IMR-90 (cell line): ENCODE measurements around the gene ITFG1. TPM values are rescaled to one million over a fixed set of nuclear protein-coding genes. Genes with fewer than 3 reads are reported as not detected.

ENCODE experiments used
- ATAC-seq: fragments of 200-7000 bp; cut with Tn5 transposase; 2 replicates; pipeline ENCODE4 v1.9.1; 2020; ENCODE audit warnings: low read depth, mild to moderate bottlenecking, moderate library complexity
- BruUV-seq: library from RNA; stranded (reverse); fragments of 400-500 nt; replicated peaks from 2 replicates; lab custom pipeline; 2021; lab: Mats Ljungman, UMichigan
- CTCF ChIA-PET: fragments of 300-600 bp; formaldehyde crosslinking; extraction: SDS; loops from one replicate; lab custom pipeline; 2021; ENCODE audit warnings: antibody characterized with exemption; lab: Yijun Ruan, JAX
- POLR2A ChIA-PET: fragments of 300-600 bp; sonication (Branson Sonifier 250); formaldehyde crosslinking; loops from one replicate; lab custom pipeline; 2022; ENCODE audit warnings: antibody characterized with exemption; ENCODE audit not compliant: unreplicated experiment; lab: Charles Lee
- DNase-seq: peaks from one replicate; pipeline ENCODE4 v3.0.0; 2013
- H2AFZ ChIP-seq: replicated peaks from 2 replicates; pipeline ENCODE3; 2013; ENCODE audit warnings: low read length, mild to moderate bottlenecking; ENCODE audit not compliant: poor library complexity
- H2AK5ac ChIP-seq: 2 replicates; pipeline ENCODE4 v1.6.1; 2013; ENCODE audit warnings: low read depth, low read length, inconsistent platforms
- H2AK9ac ChIP-seq: replicated peaks from 2 replicates; pipeline ENCODE3; 2013; ENCODE audit warnings: mild to moderate bottlenecking, low read depth, low read length, moderate library complexity; ENCODE audit not compliant: poor library complexity
- H2BK120ac ChIP-seq: 2 replicates; pipeline ENCODE4 v1.6.1; 2013; ENCODE audit warnings: low read depth, low read length, inconsistent platforms
- H2BK15ac ChIP-seq: 3 replicates; pipeline ENCODE4 v1.6.1; 2013; ENCODE audit warnings: low read depth, low read length, inconsistent platforms
- H2BK20ac ChIP-seq: 2 replicates; pipeline ENCODE4 v1.6.1; 2013; ENCODE audit warnings: low read depth, mild to moderate bottlenecking, inconsistent platforms, low read length, moderate library complexity
- H2BK5ac ChIP-seq: 2 replicates; pipeline ENCODE4 v1.6.1; 2013; ENCODE audit warnings: mild to moderate bottlenecking, low read depth, low read length, inconsistent platforms; ENCODE audit not compliant: poor library complexity, severe bottlenecking
- H3K14ac ChIP-seq: replicated peaks from 2 replicates; pipeline ENCODE4 v1.6.1; 2013; ENCODE audit warnings: low read depth, low read length, inconsistent platforms
- H3K18ac ChIP-seq: 2 replicates; pipeline ENCODE4 v1.6.1; 2013; ENCODE audit warnings: low read depth, low read length, control low read depth
- H3K23ac ChIP-seq: 2 replicates; pipeline ENCODE4 v1.6.1; 2013; ENCODE audit warnings: low read depth, low read length, inconsistent platforms
- H3K27ac ChIP-seq: 2 replicates; pipeline ENCODE4 v1.5.1; 2013; ENCODE audit warnings: mild to moderate bottlenecking, control low read depth, low read length; ENCODE audit not compliant: insufficient read depth
- H3K27me3 ChIP-seq: 2 replicates; pipeline ENCODE4 v1.6.1; 2013; ENCODE audit warnings: low read length; ENCODE audit not compliant: control insufficient read depth, insufficient read depth
- H3K36me3 ChIP-seq: 2 replicates; pipeline ENCODE4 v1.6.1; 2013; ENCODE audit warnings: low read length, mixed read lengths; ENCODE audit not compliant: control insufficient read depth, insufficient read depth
- H3K4ac ChIP-seq: 2 replicates; pipeline ENCODE4 v1.6.1; 2013; ENCODE audit warnings: low read depth, low read length, inconsistent platforms
- H3K4me1 ChIP-seq: 2 replicates; pipeline ENCODE4 v1.6.1; 2013; ENCODE audit warnings: low read length, mixed read lengths; ENCODE audit not compliant: control insufficient read depth, insufficient read depth
- H3K4me2 ChIP-seq: 2 replicates; pipeline ENCODE4 v1.6.1; 2013; ENCODE audit warnings: low read depth, mild to moderate bottlenecking, control low read depth, low read length, moderate library complexity
- H3K4me3 ChIP-seq: 2 replicates; pipeline ENCODE4 v1.5.1; 2013; ENCODE audit warnings: low read depth, mild to moderate bottlenecking, control low read depth, low read length, moderate library complexity; ENCODE audit not compliant: insufficient read depth
- H3K56ac ChIP-seq: 2 replicates; pipeline ENCODE4 v1.6.1; 2013; ENCODE audit warnings: low read length, inconsistent platforms; ENCODE audit not compliant: insufficient read depth; ENCODE audit errors: extremely low read depth
- H3K79me1 ChIP-seq, 2 experiments: 2 replicates each; pipeline ENCODE4 v1.6.1; 2013; ENCODE audit warnings: low read length in 2 of 2, inconsistent platforms in 1 of 2, low read depth in 1 of 2
- H3K9ac ChIP-seq: 2 replicates; pipeline ENCODE4 v1.6.1; 2013; ENCODE audit warnings: low read depth, low read length, control low read depth
- H3K9me1 ChIP-seq: 2 replicates; pipeline ENCODE4 v1.6.1; 2013; ENCODE audit warnings: low read length, inconsistent platforms; ENCODE audit not compliant: insufficient read depth
- H3K9me3 ChIP-seq: 2 replicates; pipeline ENCODE4 v1.6.1; 2013; ENCODE audit warnings: low read length; ENCODE audit not compliant: control insufficient read depth, insufficient read depth
- H4K20me1 ChIP-seq: 2 replicates; pipeline ENCODE4 v1.6.1; 2013; ENCODE audit warnings: low read length, inconsistent platforms; ENCODE audit not compliant: insufficient read depth
- H4K5ac ChIP-seq: 2 replicates; pipeline ENCODE4 v1.6.1; 2013; ENCODE audit warnings: mild to moderate bottlenecking, low read depth, low read length, control low read depth
- H4K8ac ChIP-seq, 2 experiments: 2 replicates each; pipeline ENCODE4 v1.6.1; 2013; ENCODE audit warnings: low read depth in 2 of 2, low read length in 2 of 2, control low read depth in 1 of 2, inconsistent platforms in 1 of 2
- H4K91ac ChIP-seq: 2 replicates; pipeline ENCODE4 v1.6.1; 2013; ENCODE audit warnings: low read depth, low read length, inconsistent platforms; ENCODE audit not compliant: insufficient read depth
- BHLHE40 ChIP-seq: fragments of 150-350 bp; IDR thresholded peaks from 2 replicates; pipeline ENCODE4 v1.6.1; 2016; ENCODE audit warnings: mild to moderate bottlenecking, low read depth, low read length
- CHD1 ChIP-seq: IDR thresholded peaks from 2 replicates; pipeline ENCODE4 v1.6.1; 2012; ENCODE audit warnings: low read depth, low read length, improper control_type of control experiment
- CTCF ChIP-seq: conservative IDR thresholded peaks from 2 replicates; pipeline ENCODE4 v1.5.1; 2012; ENCODE audit warnings: mild to moderate bottlenecking, low read depth, low read length, improper control_type of control experiment
- MAFK ChIP-seq: IDR thresholded peaks from 2 replicates; pipeline ENCODE4 v1.6.1; 2012; ENCODE audit warnings: low read depth, low read length, improper control_type of control experiment
- MAZ ChIP-seq: IDR thresholded peaks from 2 replicates; pipeline ENCODE4 v1.6.1; 2012; ENCODE audit warnings: low read depth, mild to moderate bottlenecking, low read length, improper control_type of control experiment, moderate library complexity, borderline replicate concordance
- MXI1 ChIP-seq: IDR thresholded peaks from 2 replicates; pipeline ENCODE4 v1.6.1; 2012; ENCODE audit warnings: low read depth, mild to moderate bottlenecking, low read length, moderate library complexity, borderline replicate concordance
- RCOR1 ChIP-seq: IDR thresholded peaks from 2 replicates; pipeline ENCODE4 v1.6.1; 2012; ENCODE audit warnings: mild to moderate bottlenecking, low read length, improper control_type of control experiment; ENCODE audit not compliant: insufficient replicate concordance
- SMC3 ChIP-seq: fragments of 150-350 bp; IDR thresholded peaks from 2 replicates; pipeline ENCODE4 v1.6.1; 2016; ENCODE audit warnings: low read depth, mild to moderate bottlenecking, antibody characterized with exemption, low read length, moderate library complexity
- WGBS, 2 experiments: methylation state at CpG; one replicate each; pipeline versions ENCODE4 v1.1.5 to v1.1.7; 2013; ENCODE audit warnings: missing lambda C conversion rate in 2 of 2; ENCODE audit not compliant: insufficient read length in 1 of 2; ENCODE audit errors: extremely low coverage in 2 of 2; 5-methylcytosine and 5-hydroxymethylcytosine counted together
- dilution Hi-C: fragments of 300-500 bp; cut with HindIII; formaldehyde crosslinking; loops from one replicate; pipeline ENCODE4 v1.14.3; 2018; ENCODE audit warnings: low sequenced_read_pairs; ENCODE audit not compliant: unreplicated experiment
- in situ Hi-C: fragments of 300-500 bp; cut with MboI; formaldehyde crosslinking; loops from 3 replicates; pipeline ENCODE4 v1.14.3; 2019; ENCODE audit warnings: low sequenced_read_pairs, inconsistent platforms, mixed read lengths
- intact Hi-C: fragments of 100-400 bp; cut with micrococcal nuclease; formaldehyde crosslinking; loops from 2 replicates; pipeline ENCODE4 v1.10.0; 2022
- polyA plus RNA-seq, 3 experiments: library from polyadenylated mRNA; depleted of rRNA; stranded (reverse); fragments of >200 nt; gene quantifications; 2 replicates each; pipeline ENCODE4 v1.2.3, GENCODE V29; 2012; ENCODE audit warnings: low replicate concordance in 1 of 3
- total RNA-seq: library from RNA; depleted of rRNA; stranded (reverse); fragments of >200 nt; gene quantifications from 2 replicates; pipeline ENCODE4 v1.2.3, GENCODE V29; 2012

ITFG1 gene
- total and polyA plus RNA-seq, 2 of the 4 experiments (the other 2 are of a cell fraction), result 54.3 to 60.4 TPM

- TF ChIP-seq CTCF, result no peak
- TF ChIP-seq SMC3, result no peak
- no peak for TF ChIP-seq CHD1
- no peak for TF ChIP-seq MXI1
- no peak for TF ChIP-seq MAFK
- no peak for TF ChIP-seq BHLHE40
- TF ChIP-seq MAZ, result no peak
- no peak for TF ChIP-seq RCOR1
- H3K23ac ChIP-seq, result no peak overlapping the region
- no peak overlapping the region for H3K4me2 ChIP-seq
- ATAC-seq (no peak), DNase-seq (no peak)
- no peak overlapping the region for H2BK20ac ChIP-seq
- no peak overlapping the region for H3K9ac ChIP-seq
- H3K27ac ChIP-seq, result no peak overlapping the region
- H2BK120ac ChIP-seq, result no peak overlapping the region
- WGBS, 2 experiments, result no CpG with 5 or more reads among the region's 9 CpGs
- H3K4ac ChIP-seq, result no peak overlapping the region
- H3K18ac ChIP-seq, result no peak overlapping the region
- no peak overlapping the region for H2AK9ac ChIP-seq
- no peak overlapping the region for H4K8ac ChIP-seq
- no TSS peak for BruUV-seq
- dilution Hi-C loops (no loop called here), in situ Hi-C loops (no loop called here), intact Hi-C loops (no loop called here)
- no peaks in the 10 kb centered on the region; the same call in 1 of the 2 replicates for H3K36me3 ChIP-seq
- no peak overlapping the region for H3K14ac ChIP-seq
- no peak overlapping the region for H4K91ac ChIP-seq
- H3K9me3 ChIP-seq, result peaks cover 6% of the 10 kb centered on the region; the same call in 1 of the 2 replicates
- H4K5ac ChIP-seq, result no peak overlapping the region
- ChIA-PET POLR2A (no interaction called here), CTCF (no interaction called here)
- no peak overlapping the region for H2AK5ac ChIP-seq
- no peak overlapping the region for H3K4me3 ChIP-seq
- H3K79me1 ChIP-seq, result peaks cover 6 to 27% of the 10 kb centered on the region in 2 experiments; a peak in 3 of 4 replicates
- H3K4me1 ChIP-seq, result no peaks in the 10 kb centered on the region
- no peak overlapping the region for H2AFZ ChIP-seq
- H3K27me3 ChIP-seq, result no peaks in the 10 kb centered on the region
- H2BK5ac ChIP-seq, result no peak overlapping the region
- no peaks in the 10 kb centered on the region for H4K20me1 ChIP-seq
- no peak overlapping the region for H2BK15ac ChIP-seq
- no peaks in the 10 kb centered on the region for H3K9me1 ChIP-seq
- H3K56ac ChIP-seq, result no peak overlapping the region
Observed at GRCh38 chr16:47493381-47494337, 32.8 kb upstream of the ITFG1 start.
